CD8-positive, alpha-beta memory T cell (primary cell): ENCODE measurements around the gene BCAN. TPM values are rescaled to one million over a fixed set of nuclear protein-coding genes. Genes with fewer than 3 reads are reported as not detected.
A peak's percentile ranks its signal among the peaks of the same experiment; 100 is the strongest.

Experiments used
- CTCF ChIA-PET: fragments of 350-600 bp; sonication (Branson Sonifier 250); formaldehyde crosslinking; loops from one replicate; lab custom pipeline; 2021; ENCODE audit warnings: antibody characterized with exemption; lab: Charles Lee
- POLR2A ChIA-PET: fragments of 350-600 bp; sonication (Branson Sonifier 250); formaldehyde crosslinking; loops from one replicate; lab custom pipeline; 2021; ENCODE audit warnings: antibody characterized with exemption; lab: Charles Lee
- DNase-seq, 5 donors: peaks; one replicate each; pipeline versions ENCODE4 v3.0.0 to v3.0.0-alpha.2; 2020 to 2022; ENCODE audit warnings: mixed read lengths in 1 of 5
- H3K27ac ChIP-seq: one replicate; pipeline ENCODE4 v1.7.0; 2013; ENCODE audit warnings: low read depth, mild to moderate bottlenecking, low read length, moderate library complexity
- H3K27me3 ChIP-seq: 2 replicates; pipeline ENCODE4 v1.7.0; 2013; ENCODE audit warnings: low read length, mild to moderate bottlenecking; ENCODE audit not compliant: insufficient read depth, poor library complexity, severe bottlenecking
- H3K36me3 ChIP-seq: 2 replicates; pipeline ENCODE4 v1.7.0; 2013; ENCODE audit warnings: mild to moderate bottlenecking, low read length, moderate library complexity; ENCODE audit not compliant: insufficient read depth
- H3K4me1 ChIP-seq: 2 replicates; pipeline ENCODE4 v1.7.0; 2013; ENCODE audit warnings: mild to moderate bottlenecking, low read length, moderate library complexity; ENCODE audit not compliant: insufficient read depth
- H3K4me3 ChIP-seq: 2 replicates; pipeline ENCODE4 v1.7.0; 2013; ENCODE audit warnings: mild to moderate bottlenecking, low read length
- H3K9me3 ChIP-seq: 2 replicates; pipeline ENCODE4 v1.7.0; 2013; ENCODE audit warnings: mild to moderate bottlenecking, low read length
- H3K27ac Mint-ChIP-seq, 8 donors: one replicate each; pipeline ENCODE4 v1.8.0; 2020 to 2021; ENCODE audit warnings: mixed read lengths in 8 of 8, mild to moderate bottlenecking in 6 of 8, inconsistent platforms in 3 of 8, moderate library complexity in 3 of 8
- H3K27me3 Mint-ChIP-seq, 2 donors: one replicate each; pipeline ENCODE4 v1.8.0; 2020 to 2021; ENCODE audit warnings: mixed read lengths in 2 of 2, mild to moderate bottlenecking in 1 of 2, moderate library complexity in 1 of 2
- H3K36me3 Mint-ChIP-seq, 3 donors: one replicate each; pipeline ENCODE4 v1.8.0; 2020 to 2021; ENCODE audit warnings: mixed read lengths in 3 of 3, inconsistent platforms in 1 of 3, mild to moderate bottlenecking in 1 of 3
- H3K4me1 Mint-ChIP-seq, 3 donors: one replicate each; pipeline ENCODE4 v1.8.0; 2020 to 2021; ENCODE audit warnings: mixed read lengths in 3 of 3, inconsistent platforms in 1 of 3, mild to moderate bottlenecking in 1 of 3
- H3K4me3 Mint-ChIP-seq, 7 donors: one replicate each; pipeline ENCODE4 v1.8.0; 2020 to 2021; ENCODE audit warnings: mixed read lengths in 7 of 7, mild to moderate bottlenecking in 6 of 7, moderate library complexity in 4 of 7, inconsistent platforms in 2 of 7
- H3K9me3 Mint-ChIP-seq, 5 donors: one replicate each; pipeline ENCODE4 v1.8.0; 2020 to 2022; ENCODE audit warnings: mixed read lengths in 5 of 5, mild to moderate bottlenecking in 3 of 5, moderate library complexity in 2 of 5, inconsistent platforms in 1 of 5
- polyA plus RNA-seq: library from polyadenylated mRNA; unstranded; fragments of 300-500 nt; fragmentation: Illumina TruSeq; gene quantifications from one replicate; pipeline ENCODE4 v1.2.3, GENCODE V29; 2021
- total RNA-seq, 2 experiments: library from RNA; stranded (reverse); gene quantifications; one replicate each; pipeline ENCODE4 v1.2.3, GENCODE V29; 2021

Gene BCAN
- total and polyA plus RNA-seq, 3 experiments from 2014 or later: not detected

DNA sequence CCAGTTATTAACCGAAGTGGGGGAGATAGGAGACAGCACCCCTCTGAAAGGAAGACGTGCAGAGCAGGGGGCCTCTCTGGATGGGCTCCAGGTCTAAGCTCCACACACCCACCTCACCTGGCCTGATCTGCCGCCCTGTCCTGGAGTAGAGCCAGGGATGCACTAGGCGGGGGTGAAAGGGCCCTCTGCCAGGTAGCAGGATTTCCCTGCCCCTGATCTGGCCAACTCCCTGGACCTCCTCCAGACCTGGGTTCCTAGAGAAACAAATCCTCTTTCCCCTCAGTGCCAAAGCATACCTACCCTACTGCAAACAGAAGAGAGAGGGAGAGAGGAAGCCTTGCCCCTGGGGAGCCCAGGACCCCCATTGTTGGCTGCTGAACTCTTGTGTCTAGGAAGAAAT, 61.4 kb downstream of the BCAN start:
- CTCF ChIA-PET: interaction anchor here (1.8 to 9.1 kb wide), 3 partner anchors 12 to 24 kb away, joined by 6 to 120 read pairs (median 86); partner anchors contain the start of genes ISG20L2 and METTL25B
- H3K27ac ChIP-seq: no peak overlapping the region
- H3K27me3 Mint-ChIP-seq: peaks cover 8 to 31% of the 10 kb centered on the region in 2 donors
- no peak for DNase-seq
- no peak overlapping the region for H3K27ac Mint-ChIP-seq
- peak overlapping the region in 1 of 7 donors; percentile 36 for H3K4me3 Mint-ChIP-seq
- H3K9me3 ChIP-seq: no peaks in the 10 kb centered on the region
- peaks cover 0 to 5% (median 0%) of the 10 kb centered on the region in 3 donors for H3K36me3 Mint-ChIP-seq
- POLR2A ChIA-PET: interaction anchor here (0.6 kb wide), 1 partner anchor 117 kb away, joined by 3 read pairs; no protein-coding TSS in a partner anchor
- no peaks in the 10 kb centered on the region for H3K9me3 Mint-ChIP-seq
- H3K4me1 ChIP-seq: peaks cover 30% of the 10 kb centered on the region
- H3K4me3 ChIP-seq: no peak overlapping the region
- H3K36me3 ChIP-seq: no peaks in the 10 kb centered on the region
- H3K27me3 ChIP-seq: peaks cover 9% of the 10 kb centered on the region
- H3K4me1 Mint-ChIP-seq: peaks cover 22 to 38% (median 24%) of the 10 kb centered on the region in 3 donors

DNA sequence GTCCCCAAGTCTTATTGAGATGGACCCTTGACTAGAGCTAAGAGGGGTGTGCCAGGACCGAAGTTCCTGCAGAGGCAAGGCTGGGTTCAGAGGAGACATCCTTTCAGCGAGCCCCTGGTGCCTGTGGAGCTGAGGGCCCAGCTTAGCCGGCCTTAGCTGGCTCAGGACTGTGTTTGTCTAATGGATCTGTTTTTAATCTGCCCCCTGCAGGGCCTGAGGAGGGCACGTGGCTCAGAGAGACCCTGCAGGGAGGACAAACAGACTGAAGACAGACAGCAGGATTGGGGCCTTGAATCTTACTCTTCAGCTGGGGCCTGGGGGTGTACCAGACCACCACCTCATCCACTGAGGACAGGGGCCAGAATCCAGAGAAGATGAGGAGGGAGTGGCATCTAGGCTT, 61.8 kb downstream of the BCAN start:
- peaks cover 9% of the 10 kb centered on the region for H3K27me3 ChIP-seq
- H3K9me3 ChIP-seq: no peaks in the 10 kb centered on the region
- Mint-ChIP-seq H3K4me3 (peak overlapping the region in 6 of 7 donors; percentile 23 to 90 (median 48)), H3K27ac (no peak overlapping the region), H3K27me3 (peaks cover 8 to 29% of the 10 kb centered on the region in 2 donors), H3K9me3 (no peaks in the 10 kb centered on the region), H3K4me1 (peaks cover 22 to 38% (median 26%) of the 10 kb centered on the region in 3 donors), H3K36me3 (peaks cover 0 to 5% (median 0%) of the 10 kb centered on the region in 3 donors)
- peaks cover 30% of the 10 kb centered on the region for H3K4me1 ChIP-seq
- no peak overlapping the region for H3K4me3 ChIP-seq
- CTCF ChIA-PET: interaction anchor here (1.8 to 9.1 kb wide), 3 partner anchors 12 to 24 kb away, joined by 6 to 120 read pairs (median 86); partner anchors contain the start of genes ISG20L2 and METTL25B
- no peak for DNase-seq
- no peak overlapping the region for H3K27ac ChIP-seq
- H3K36me3 ChIP-seq: no peaks in the 10 kb centered on the region
- POLR2A ChIA-PET: interaction anchor here (0.6 kb wide), 1 partner anchor 117 kb away, joined by 3 read pairs; no protein-coding TSS in a partner anchor

DNA sequence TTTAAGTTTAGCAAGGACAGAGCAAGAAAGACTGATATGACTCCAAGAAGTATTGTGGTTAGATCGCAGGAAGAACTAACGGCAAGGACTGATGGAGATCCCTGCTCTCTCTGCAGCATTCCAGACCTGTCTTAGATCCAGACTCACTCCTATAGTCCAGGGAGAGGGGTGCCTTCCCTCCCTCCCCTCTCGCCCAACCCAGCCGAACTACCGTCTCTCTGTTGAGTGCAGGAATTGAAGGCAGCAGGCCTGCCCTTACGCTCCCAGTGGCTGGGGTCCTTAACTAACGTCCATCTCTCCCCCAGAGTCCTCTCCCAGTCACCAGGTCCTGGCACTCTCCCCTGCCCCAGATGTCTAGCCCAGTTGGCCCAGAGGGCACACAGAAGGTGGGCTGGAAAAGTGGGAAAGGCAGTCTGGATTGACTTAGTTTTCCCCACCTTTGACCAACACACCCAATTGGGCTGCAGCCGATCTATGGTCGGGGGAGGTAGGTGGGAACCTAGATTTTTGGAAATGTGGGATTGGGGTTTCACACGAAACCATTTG, 62.3 kb downstream of the BCAN start:
- ChIA-PET POLR2A (no interaction called here), CTCF (interaction anchor here (1.8 to 9.1 kb wide), 3 partner anchors 11 to 23 kb away, joined by 6 to 120 read pairs (median 86); partner anchors contain the start of genes ISG20L2 and METTL25B)
- H3K27me3 Mint-ChIP-seq: peaks cover 7 to 24% of the 10 kb centered on the region in 2 donors
- Histone ChIP-seq H3K27ac (no peak overlapping the region), H3K36me3 (no peaks in the 10 kb centered on the region), H3K9me3 (no peaks in the 10 kb centered on the region), H3K27me3 (peaks cover 9% of the 10 kb centered on the region), H3K4me1 (peaks cover 30% of the 10 kb centered on the region), H3K4me3 (no peak overlapping the region)
- peaks cover 0 to 5% (median 0%) of the 10 kb centered on the region in 3 donors for H3K36me3 Mint-ChIP-seq
- no peak overlapping the region for H3K27ac Mint-ChIP-seq
- H3K9me3 Mint-ChIP-seq: no peaks in the 10 kb centered on the region
- peaks cover 22 to 38% (median 26%) of the 10 kb centered on the region in 3 donors for H3K4me1 Mint-ChIP-seq
- peak overlapping the region; percentile 43 to 90 (median 54) for H3K4me3 Mint-ChIP-seq
- DNase-seq: no peak

DNA sequence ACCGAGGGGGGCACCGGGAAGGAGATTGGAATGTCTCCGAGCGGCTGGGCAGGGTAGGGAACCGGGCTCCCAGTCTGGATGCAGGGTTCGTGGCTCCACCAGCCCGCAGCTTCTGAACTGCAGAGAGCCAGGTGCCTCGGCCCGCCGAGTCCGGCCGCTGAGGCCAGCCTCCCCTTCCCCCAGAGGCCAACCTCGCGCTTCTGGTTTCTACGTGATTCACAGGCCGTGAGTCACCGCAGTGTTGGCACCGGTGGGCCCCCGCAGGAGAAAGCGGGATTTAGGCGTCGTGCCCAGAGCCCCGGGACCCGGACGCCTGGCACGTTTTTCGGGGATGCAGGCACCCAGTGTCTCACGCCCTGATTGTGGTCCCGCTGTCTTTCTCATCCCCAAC, 63.0 kb downstream of the BCAN start:
- H3K27ac Mint-ChIP-seq: peak overlapping the region in 2 of 8 donors; percentile 47 to 66
- ChIA-PET POLR2A (interaction anchor here (1.5 kb wide), 1 partner anchor 47 kb away, joined by 4 read pairs; the partner anchor contains the start of gene HDGF), CTCF (interaction anchor here (1.8 to 9.1 kb wide), 6 partner anchors 10 to 47 kb away, joined by 6 to 120 read pairs (median 14); partner anchors contain the start of genes ISG20L2, METTL25B and NES)
- H3K4me3 Mint-ChIP-seq: peak overlapping the region; percentile 86 to 95 (median 88)
- Histone ChIP-seq H3K27ac (no peak overlapping the region), H3K4me3 (peak overlapping the region; percentile 92), H3K36me3 (no peaks in the 10 kb centered on the region), H3K4me1 (peaks cover 30% of the 10 kb centered on the region), H3K9me3 (no peaks in the 10 kb centered on the region), H3K27me3 (peaks cover 9% of the 10 kb centered on the region)
- DNase-seq: peak in 1 of 5 donors; percentile 13
- no peaks in the 10 kb centered on the region for H3K9me3 Mint-ChIP-seq
- H3K36me3 Mint-ChIP-seq: peaks cover 0 to under 1% (median 0%) of the 10 kb centered on the region in 3 donors
- peaks cover 22 to 38% (median 26%) of the 10 kb centered on the region in 3 donors for H3K4me1 Mint-ChIP-seq
- peaks cover 5 to 19% of the 10 kb centered on the region in 2 donors for H3K27me3 Mint-ChIP-seq

DNA sequence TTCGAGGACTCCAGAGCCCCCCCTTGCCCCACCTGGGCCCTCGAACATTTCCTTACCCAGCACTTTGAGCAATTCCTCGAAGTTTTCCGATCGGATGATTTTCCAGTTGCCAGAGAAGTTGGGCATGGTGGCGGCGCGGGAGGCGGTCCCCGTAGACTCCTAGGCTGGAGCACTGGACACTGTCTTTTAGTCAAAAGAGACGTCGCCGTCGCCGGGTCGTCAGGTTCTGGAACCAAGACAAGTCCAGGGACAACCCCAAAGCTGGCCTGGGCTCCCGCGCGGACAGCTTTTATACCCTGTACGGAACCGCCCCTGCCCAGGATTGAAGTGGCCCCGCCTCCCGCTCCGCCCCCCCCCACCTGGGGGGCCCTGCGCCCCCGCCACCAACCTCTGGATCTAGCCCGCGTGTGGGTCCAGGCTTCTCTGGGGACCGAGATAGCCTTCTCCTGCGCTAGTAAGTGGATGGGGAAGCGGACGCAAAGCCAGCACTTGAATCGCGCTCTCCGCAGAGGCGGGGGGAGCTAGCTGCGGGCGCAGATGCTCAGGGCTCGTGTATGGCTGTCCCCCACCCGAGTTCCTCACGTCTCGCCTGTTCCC, 63.5 kb downstream of the BCAN start, which contains the start of gene CRABP2:
Gene CRABP2, minus strand, starts transcription at position 263 of the 597 bp plus-strand sequence. Its CDS starts 137 bp downstream, at position 126.
- Mint-ChIP-seq H3K9me3 (no peaks in the 10 kb centered on the region), H3K36me3 (no peaks in the 10 kb centered on the region), H3K4me3 (peak within 1 kb of the TSS; percentile 86 to 95 (median 88)), H3K27me3 (peaks cover 5 to 18% of the 10 kb centered on the region in 2 donors), H3K27ac (peak within 1 kb of the TSS; percentile 54 to 96 (median 84)), H3K4me1 (peaks cover 22 to 38% (median 26%) of the 10 kb centered on the region in 3 donors)
- ChIA-PET POLR2A (interaction anchor here (1.2 to 1.5 kb wide), 3 partner anchors 21 to 46 kb away, joined by 4 read pairs; partner anchors contain the start of genes HDGF, ISG20L2 and METTL25B), CTCF (interaction anchor here (0.7 to 9.1 kb wide), 12 partner anchors 10 to 155 kb away, joined by 3 to 120 read pairs (median 6); partner anchors contain the start of genes ISG20L2, METTL25B, NES and NTRK1)
- Histone ChIP-seq H3K27ac (peak within 1 kb of the TSS; percentile 43), H3K36me3 (no peaks in the 10 kb centered on the region), H3K9me3 (no peaks in the 10 kb centered on the region), H3K27me3 (peaks cover 9% of the 10 kb centered on the region), H3K4me1 (peaks cover 30% of the 10 kb centered on the region), H3K4me3 (peak within 1 kb of the TSS; percentile 92)
- peak in 2 of 5 donors; percentile 14 to 15 for DNase-seq

DNA sequence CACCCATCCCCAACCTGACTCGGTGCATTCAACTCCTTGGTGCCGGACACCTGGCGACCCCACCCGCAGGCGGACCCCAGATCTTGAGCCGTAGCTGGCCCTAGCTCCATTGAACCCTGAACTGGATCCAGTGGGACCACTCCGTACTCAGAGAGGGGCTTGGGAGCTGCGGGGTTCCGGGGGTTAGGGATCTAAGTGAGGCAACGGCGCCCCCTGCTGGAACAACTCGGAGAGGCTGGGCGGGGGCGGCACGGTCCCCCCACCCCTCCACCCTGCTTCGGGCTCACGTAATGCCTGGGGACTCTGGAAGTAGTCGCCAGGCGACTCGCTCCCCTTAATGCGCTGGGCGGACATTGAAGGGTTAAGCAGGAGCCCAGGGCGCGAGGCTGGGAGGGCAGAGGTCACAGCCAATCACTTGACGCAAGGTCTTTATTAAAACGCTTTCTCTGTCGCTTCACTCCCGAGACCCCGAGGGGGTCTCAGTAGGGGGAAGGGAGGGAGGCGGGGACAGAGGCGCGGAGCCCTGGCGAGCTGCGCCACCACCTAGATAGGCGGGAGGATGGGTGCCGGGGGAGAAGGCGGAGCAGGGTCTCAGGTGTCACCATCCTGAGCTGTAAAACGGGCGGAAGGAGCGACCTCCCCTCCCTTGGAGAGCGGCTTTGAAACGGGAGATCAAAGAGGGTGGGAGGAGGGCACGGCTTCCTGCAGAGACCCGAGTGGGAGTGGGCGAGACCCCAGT, 64.2 kb downstream of the BCAN start:
- H3K27ac ChIP-seq: peak overlapping the region; percentile 43
- ChIA-PET POLR2A (interaction anchor here (1.2 to 1.5 kb wide), 3 partner anchors 20 to 45 kb away, joined by 4 read pairs; partner anchors contain the start of genes HDGF, ISG20L2 and METTL25B), CTCF (interaction anchor here (0.6 to 9.1 kb wide), 16 partner anchors 10 to 198 kb away, joined by 3 to 120 read pairs (median 4); partner anchors contain the start of genes ISG20L2, METTL25B, NES and NTRK1)

More for the DNA sequence above, 64.2 kb downstream of the BCAN start:
- Mint-ChIP-seq H3K4me1 (peaks cover 22 to 38% (median 26%) of the 10 kb centered on the region in 3 donors), H3K36me3 (no peaks in the 10 kb centered on the region), H3K27me3 (peaks cover 5 to 13% of the 10 kb centered on the region in 2 donors), H3K27ac (peak overlapping the region; percentile 54 to 96 (median 84)), H3K4me3 (peak overlapping the region; percentile 86 to 95 (median 88)), H3K9me3 (no peaks in the 10 kb centered on the region)
- H3K4me3 ChIP-seq: peak overlapping the region; percentile 92
- peaks cover 30% of the 10 kb centered on the region for H3K4me1 ChIP-seq
- peaks cover 9% of the 10 kb centered on the region for H3K27me3 ChIP-seq
- DNase-seq: peak; percentile 62 to 79 (median 67)
- no peaks in the 10 kb centered on the region for H3K36me3 ChIP-seq
- no peaks in the 10 kb centered on the region for H3K9me3 ChIP-seq
